HCT116 (cell line): ENCODE results near the gene FLNC. TPM values are rescaled to one million over a fixed set of nuclear protein-coding genes. Genes with fewer than 3 reads are reported as not detected.

ENCODE experiments used
- ATAC-seq: fragments of 200-7000 bp; cut with Tn5 transposase; 2 replicates; pipeline ENCODE4 v1.9.1; 2020; ENCODE audit warnings: mild to moderate bottlenecking, moderate library complexity
- BruUV-seq: library from RNA; stranded (reverse); fragments of 400-500 nt; replicated peaks from 2 replicates; lab custom pipeline; 2021; lab: Mats Ljungman, UMichigan
- CTCF ChIA-PET: fragments of 300-600 bp; sonication (Branson Sonifier 250); formaldehyde crosslinking; loops from one replicate; lab custom pipeline; 2021; ENCODE audit warnings: antibody characterized with exemption; lab: Charles Lee
- POLR2A ChIA-PET: fragments of 300-600, 350-600 bp; sonication (Branson Sonifier 250); formaldehyde crosslinking; loops from one replicate; lab custom pipeline; 2021; ENCODE audit warnings: antibody characterized with exemption; lab: Charles Lee
- RAD21 ChIA-PET, 2 experiments: fragments of 300-600 bp; sonication (Branson Sonifier 250); formaldehyde crosslinking; loops; one replicate each; lab custom pipeline; 2023; ENCODE audit warnings: low total read pairs in 2 of 2; ENCODE audit not compliant: uncharacterized antibody in 2 of 2, unreplicated experiment in 2 of 2, low non-redundant PET in 1 of 2; lab: Charles Lee
- DNase-seq: peaks from one replicate; pipeline ENCODE4 v3.0.0-alpha.2; 2010; ENCODE audit warnings: low read depth, low spot score
- H2AFZ ChIP-seq: fragments of 200-600 bp; shearing (Covaris generic), sonication (generic); 2 replicates; pipeline ENCODE4 v1.6.1; 2017; ENCODE audit warnings: low read depth, mixed run types, mixed read lengths, antibody characterized with exemption, low read length; ENCODE audit not compliant: poor library complexity, severe bottlenecking
- H3K27ac ChIP-seq: 2 replicates; pipeline ENCODE4 v1.5.1; 2012; ENCODE audit warnings: low read depth, low read length
- H3K27me3 ChIP-seq: fragments of 200-600 bp; sonication (generic); 2 replicates; pipeline ENCODE4 v1.6.1; 2016; ENCODE audit warnings: mixed run types, low read length, mixed read lengths; ENCODE audit not compliant: insufficient read depth
- H3K36me3 ChIP-seq, 2 experiments: fragments of 200-500 bp in 1 of 2; fragments of 200-600 bp in 1 of 2; sonication (Bioruptor generic) in 1 of 2; sonication (generic) in 1 of 2; 2 replicates each; pipeline versions ENCODE4 v1.5.1 to v1.6.1; 2014 to 2016; ENCODE audit warnings: low read length in 2 of 2, inconsistent platforms in 1 of 2, mixed read lengths in 1 of 2, mixed run types in 1 of 2; ENCODE audit not compliant: insufficient read depth in 2 of 2, control insufficient read depth in 1 of 2
- H3K4me1 ChIP-seq, 2 experiments: fragments of 200-600 bp in 1 of 2; sonication (generic) in 1 of 2; 2 replicates each; pipeline versions ENCODE4 v1.5.1 to v1.6.1; 2012 to 2017; ENCODE audit warnings: low read length in 2 of 2, inconsistent platforms in 1 of 2, mild to moderate bottlenecking in 1 of 2, mixed read lengths in 1 of 2, mixed run types in 1 of 2, moderate library complexity in 1 of 2; ENCODE audit not compliant: insufficient read depth in 2 of 2, control insufficient read depth in 1 of 2
- H3K4me2 ChIP-seq: fragments of 200-600 bp; sonication (generic); 2 replicates; pipeline ENCODE4 v1.6.1; 2017; ENCODE audit warnings: mixed run types, low read length, mixed read lengths
- H3K4me3 ChIP-seq, 2 experiments: fragments of 200-600 bp in 1 of 2; sonication (generic) in 1 of 2; replicated peaks in 1 of 2; 2 replicates each; pipeline ENCODE4 v1.5.1; 2011 to 2016; ENCODE audit warnings: low read length in 2 of 2, control low read depth in 1 of 2, low read depth in 1 of 2, mild to moderate bottlenecking in 1 of 2, mixed read lengths in 1 of 2, mixed run types in 1 of 2
- H3K79me2 ChIP-seq: fragments of 200-600 bp; sonication (generic); 2 replicates; pipeline ENCODE4 v1.6.1; 2017; ENCODE audit warnings: mild to moderate bottlenecking, mixed run types, low read length, moderate library complexity, mixed read lengths; ENCODE audit not compliant: insufficient read depth
- H3K9ac ChIP-seq: fragments of 200-600 bp; sonication (generic); 2 replicates; pipeline ENCODE4 v1.6.1; 2016; ENCODE audit warnings: low read length, mixed read lengths
- H3K9me2 ChIP-seq: fragments of 200-600 bp; sonication (generic), shearing (Covaris generic); 2 replicates; pipeline ENCODE4 v1.6.1; 2017; ENCODE audit warnings: mixed run types, mild to moderate bottlenecking, moderate library complexity; ENCODE audit not compliant: insufficient read depth
- H3K9me3 ChIP-seq, 2 experiments: fragments of 200-500 bp in 1 of 2; fragments of 200-600 bp in 1 of 2; sonication (Bioruptor generic) in 1 of 2; sonication (generic) in 1 of 2; 2 replicates each; pipeline ENCODE4 v1.6.1; 2014 to 2017; ENCODE audit warnings: low read length in 2 of 2, mixed read lengths in 2 of 2, inconsistent platforms in 1 of 2, low read depth in 1 of 2, mild to moderate bottlenecking in 1 of 2, mixed run types in 1 of 2, moderate library complexity in 1 of 2; ENCODE audit not compliant: control insufficient read depth in 1 of 2, insufficient read depth in 1 of 2
- H4K20me1 ChIP-seq: fragments of 200-600 bp; sonication (generic), shearing (Covaris generic); 2 replicates; pipeline ENCODE4 v1.6.1; 2017; ENCODE audit warnings: mixed run types, mild to moderate bottlenecking, moderate library complexity; ENCODE audit not compliant: insufficient read depth
- ATF3 ChIP-seq: IDR thresholded peaks from 2 replicates; pipeline ENCODE4 v1.6.1; 2012
- CBX3 ChIP-seq: IDR thresholded peaks from 2 replicates; pipeline ENCODE4 v1.6.1; 2012; ENCODE audit warnings: low read depth
- CEBPB ChIP-seq: IDR thresholded peaks from 2 replicates; pipeline ENCODE4 v1.6.1; 2012; ENCODE audit warnings: low read depth
- EGR1 ChIP-seq: IDR thresholded peaks from 2 replicates; pipeline ENCODE4 v1.6.1; 2012; ENCODE audit warnings: low read depth
- ELF1 ChIP-seq: IDR thresholded peaks from 2 replicates; pipeline ENCODE4 v1.6.1; 2012; ENCODE audit warnings: low read depth, borderline replicate concordance
- EZH2 ChIP-seq: fragments of 200-600 bp; sonication (generic); IDR thresholded peaks from 2 replicates; pipeline ENCODE4 v1.6.1; 2017; ENCODE audit warnings: antibody characterized with exemption, mixed run types
- EZH2phosphoT487 ChIP-seq: fragments of 200-600 bp; IDR thresholded peaks from 2 replicates; pipeline ENCODE4 v1.6.1; 2018; ENCODE audit warnings: antibody characterized with exemption, borderline replicate concordance
- JUND ChIP-seq: IDR thresholded peaks from 2 replicates; pipeline ENCODE4 v1.6.1; 2012
- POLR2AphosphoS5 ChIP-seq: IDR thresholded peaks from 2 replicates; pipeline ENCODE4 v1.6.1; 2011; ENCODE audit warnings: mild to moderate bottlenecking, low read depth, low read length, moderate library complexity
- RAD21 ChIP-seq: IDR thresholded peaks from 2 replicates; pipeline ENCODE4 v1.6.1; 2012; ENCODE audit warnings: low read depth, mild to moderate bottlenecking
- SIN3A ChIP-seq: IDR thresholded peaks from 2 replicates; pipeline ENCODE4 v1.6.1; 2012; ENCODE audit warnings: low read depth
- SP1 ChIP-seq: IDR thresholded peaks from 2 replicates; pipeline ENCODE4 v1.6.1; 2012; ENCODE audit warnings: low read depth
- SRF ChIP-seq: IDR thresholded peaks from 2 replicates; pipeline ENCODE4 v1.6.1; 2012; ENCODE audit warnings: low read depth
- YY1 ChIP-seq: IDR thresholded peaks from 2 replicates; pipeline ENCODE4 v1.6.1; 2011; ENCODE audit warnings: low read length, low read depth, moderate library complexity, mild to moderate bottlenecking; ENCODE audit not compliant: insufficient replicate concordance; ENCODE audit errors: extremely low read depth
- ZFX ChIP-seq: fragments of 450-650 bp; IDR thresholded peaks from 2 replicates; pipeline ENCODE4 v1.6.1; 2017
- ZNF274 ChIP-seq: fragments of 200-500 bp; sonication (Bioruptor generic); IDR thresholded peaks from 2 replicates; pipeline ENCODE4 v1.6.1; 2014; ENCODE audit warnings: mild to moderate bottlenecking, low read depth, low read length, inconsistent platforms
- intact Hi-C: fragments of 100-400 bp; cut with micrococcal nuclease; formaldehyde crosslinking; loops from 2 replicates; pipeline ENCODE4 v1.10.0; 2022
- total RNA-seq: library from RNA; stranded (reverse); gene quantifications from one replicate; pipeline ENCODE4 v1.2.1, GENCODE V29; 2021; ENCODE audit not compliant: unreplicated experiment
- TF ChIP-seq, protein P1 (sequence below): IDR thresholded peaks from 2 replicates; pipeline ENCODE4 v1.6.1; 2012
- TF ChIP-seq, protein P2 (sequence below): IDR thresholded peaks from 2 replicates; pipeline ENCODE4 v1.6.1; 2011; ENCODE audit warnings: mild to moderate bottlenecking, low read length, moderate library complexity; ENCODE audit not compliant: insufficient replicate concordance; ENCODE audit errors: extremely low read depth

Gene FLNC
- total RNA-seq, 1 experiment from 2014 or later, result 42.8 TPM

DNA sequence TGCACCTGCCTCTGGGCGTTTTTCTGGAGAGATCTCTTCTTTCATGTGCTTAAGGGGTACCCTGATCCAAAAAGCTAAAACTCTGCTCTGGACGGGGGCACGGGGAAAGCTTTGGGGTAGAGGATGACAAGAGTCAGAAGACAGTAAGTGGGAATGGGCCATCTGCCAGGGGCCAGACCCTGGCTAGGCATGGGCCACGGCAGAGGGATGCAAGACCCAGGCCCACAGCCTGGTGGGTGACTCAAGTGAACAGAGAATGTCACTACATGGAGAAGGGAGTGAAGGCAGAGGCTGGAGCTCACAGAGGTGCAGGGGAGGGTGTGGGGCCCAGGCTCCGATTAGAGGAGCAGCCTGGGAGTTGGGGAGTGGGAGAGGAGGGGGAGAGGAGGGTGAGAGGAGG lies 15.3 kb downstream of the FLNC start:
- Histone ChIP-seq H3K9me3 (no peaks in the 10 kb centered on the region), H3K4me3 (no peak overlapping the region), H3K4me1 (peaks cover 0 to 8% of the 10 kb centered on the region in 2 experiments; a peak in 2 of 4 replicates), H4K20me1 (no peaks in the 10 kb centered on the region), H3K27ac (no peak overlapping the region), H3K9me2 (no peaks in the 10 kb centered on the region)
- no TSS peak for BruUV-seq
- DNase-seq, result no peak
- no peak for ATAC-seq
- intact Hi-C loops, result no loop called here
- POLR2A ChIA-PET, result no interaction called here
- TF ChIP-seq EGR1 (no peak), EZH2 (no peak), CBX3 (no peak), SRF (no peak), ELF1 (no peak), CEBPB (no peak), JUND (no peak)
- TF ChIP-seq, all 23 proteins: peak for 0
- no peak overlapping the region for H3K4me2 ChIP-seq
- RAD21 ChIA-PET, result no interaction called here
- CTCF ChIA-PET, result no interaction called here
- no peak overlapping the region for H3K9ac ChIP-seq
- H2AFZ ChIP-seq, result no peak overlapping the region
- no peaks in the 10 kb centered on the region for H3K79me2 ChIP-seq
- no peaks in the 10 kb centered on the region for H3K27me3 ChIP-seq
- peaks cover 2 to 26% of the 10 kb centered on the region in 2 experiments; a peak in 1 of 4 replicates for H3K36me3 ChIP-seq

DNA sequence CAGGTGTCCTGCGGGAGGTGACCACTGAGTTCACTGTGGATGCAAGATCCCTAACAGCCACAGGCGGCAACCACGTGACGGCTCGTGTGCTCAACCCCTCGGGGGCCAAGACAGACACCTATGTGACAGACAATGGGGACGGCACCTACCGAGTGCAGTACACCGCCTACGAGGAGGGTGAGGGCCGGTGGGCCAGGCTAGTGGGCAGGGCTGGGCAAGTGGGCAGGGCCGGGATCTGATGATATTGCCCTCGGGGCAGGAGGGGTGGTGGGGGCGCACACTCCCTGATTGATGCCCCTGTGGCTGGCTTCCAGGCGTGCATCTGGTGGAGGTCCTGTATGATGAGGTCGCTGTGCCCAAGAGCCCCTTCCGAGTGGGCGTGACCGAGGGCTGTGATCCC lies 15.8 kb downstream of the FLNC start:
- RAD21 ChIA-PET, result no interaction called here
- H3K9me2 ChIP-seq, result no peaks in the 10 kb centered on the region
- no peak overlapping the region for H3K9ac ChIP-seq
- peaks cover 2 to 23% of the 10 kb centered on the region in 2 experiments; a peak in 1 of 4 replicates for H3K36me3 ChIP-seq
- ATAC-seq (no peak), DNase-seq (no peak)
- no peak overlapping the region for H2AFZ ChIP-seq
- no peak overlapping the region for H3K27ac ChIP-seq
- H3K79me2 ChIP-seq, result no peaks in the 10 kb centered on the region
- H4K20me1 ChIP-seq, result no peaks in the 10 kb centered on the region
- CTCF ChIA-PET, result interaction anchor here (1.2 kb wide), 1 partner anchor 14 kb away, joined by 3 read pairs; no protein-coding TSS in a partner anchor
- no peak overlapping the region for H3K4me3 ChIP-seq
- H3K9me3 ChIP-seq, result no peaks in the 10 kb centered on the region
- no peaks in the 10 kb centered on the region for H3K27me3 ChIP-seq
- POLR2A ChIA-PET, result no interaction called here
- no TSS peak for BruUV-seq
- TF ChIP-seq CEBPB (no peak), SP1 (no peak), ZNF274 (no peak), RAD21 (no peak), ZFX (no peak), EGR1 (no peak), JUND (no peak), EZH2phosphoT487 (no peak), POLR2AphosphoS5 (no peak), EZH2 (no peak), SIN3A (no peak), YY1 (no peak), CBX3 (no peak), SRF (no peak), ATF3 (no peak)
- TF ChIP-seq, protein P1, sequence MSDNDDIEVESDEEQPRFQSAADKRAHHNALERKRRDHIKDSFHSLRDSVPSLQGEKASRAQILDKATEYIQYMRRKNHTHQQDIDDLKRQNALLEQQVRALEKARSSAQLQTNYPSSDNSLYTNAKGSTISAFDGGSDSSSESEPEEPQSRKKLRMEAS, result no peak
- TF ChIP-seq, protein P2, sequence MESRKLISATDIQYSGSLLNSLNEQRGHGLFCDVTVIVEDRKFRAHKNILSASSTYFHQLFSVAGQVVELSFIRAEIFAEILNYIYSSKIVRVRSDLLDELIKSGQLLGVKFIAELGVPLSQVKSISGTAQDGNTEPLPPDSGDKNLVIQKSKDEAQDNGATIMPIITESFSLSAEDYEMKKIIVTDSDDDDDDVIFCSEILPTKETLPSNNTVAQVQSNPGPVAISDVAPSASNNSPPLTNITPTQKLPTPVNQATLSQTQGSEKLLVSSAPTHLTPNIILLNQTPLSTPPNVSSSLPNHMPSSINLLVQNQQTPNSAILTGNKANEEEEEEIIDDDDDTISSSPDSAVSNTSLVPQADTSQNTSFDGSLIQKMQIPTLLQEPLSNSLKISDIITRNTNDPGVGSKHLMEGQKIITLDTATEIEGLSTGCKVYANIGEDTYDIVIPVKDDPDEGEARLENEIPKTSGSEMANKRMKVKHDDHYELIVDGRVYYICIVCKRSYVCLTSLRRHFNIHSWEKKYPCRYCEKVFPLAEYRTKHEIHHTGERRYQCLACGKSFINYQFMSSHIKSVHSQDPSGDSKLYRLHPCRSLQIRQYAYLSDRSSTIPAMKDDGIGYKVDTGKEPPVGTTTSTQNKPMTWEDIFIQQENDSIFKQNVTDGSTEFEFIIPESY, result no peak
- peaks cover 0 to 8% of the 10 kb centered on the region in 2 experiments; a peak in 2 of 4 replicates for H3K4me1 ChIP-seq
- H3K4me2 ChIP-seq, result no peak overlapping the region
- intact Hi-C loops, result no loop called here
